ENCODE results near the gene BICD1.

BICD1 gene

GRCh38 chr12:32139064-32139421 is 32.4 kb downstream of the BICD1 start:
- TF ChIP-seq CTCF (IDR thresholded peaks at IDR 0.05; ENCODE audit: low read depth, low read length): no peak
- H3K4me3 ChIP-seq (ENCODE audit: low read depth, low read length): no peak overlapping the region

DNA sequence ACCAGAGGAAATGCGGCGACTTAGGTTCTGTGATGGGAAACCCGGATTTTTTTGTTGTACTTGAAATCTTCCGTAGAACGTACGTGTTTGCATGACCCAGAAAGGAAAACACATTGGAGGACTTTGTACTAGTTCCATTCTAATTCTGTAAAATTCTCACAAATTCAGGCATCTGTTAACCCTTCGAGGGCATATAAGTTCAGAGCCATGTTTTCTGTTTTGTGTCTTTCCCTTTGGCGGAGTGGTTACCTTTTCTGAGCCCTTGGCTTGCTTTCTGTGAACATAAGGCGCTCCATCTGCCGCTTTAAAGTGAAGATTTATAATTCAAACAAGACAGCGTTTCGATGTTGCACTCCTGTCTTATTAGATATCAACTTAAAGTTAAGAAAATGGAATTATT is 34.2 kb downstream of the BICD1 start:
- no peak overlapping the region for H3K4me3 ChIP-seq (ENCODE audit: low read depth, low read length)
- TF ChIP-seq CTCF (IDR thresholded peaks at IDR 0.05; ENCODE audit: low read depth, low read length): no peak

DNA sequence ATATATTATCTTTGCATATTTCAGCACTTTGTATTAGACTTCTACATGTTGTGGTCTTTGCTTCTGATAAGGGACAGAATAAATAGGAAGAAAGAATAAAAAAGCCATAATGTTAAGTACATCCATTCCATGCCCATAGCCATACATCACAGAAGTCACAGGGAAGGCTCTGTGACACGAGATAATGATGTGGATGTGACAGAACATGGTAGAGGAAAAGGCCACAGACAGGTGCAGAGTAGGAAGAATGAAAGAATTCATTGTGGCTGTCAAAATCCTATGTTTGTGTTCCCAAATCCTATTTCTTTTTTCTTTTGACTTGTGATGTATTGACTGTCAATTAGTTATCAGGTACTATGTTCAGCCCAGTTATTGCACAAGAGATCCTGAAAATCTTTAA is 38.4 kb downstream of the BICD1 start:
- TF ChIP-seq CTCF (IDR thresholded peaks at IDR 0.05; ENCODE audit: low read depth, low read length): no peak
- H3K4me3 ChIP-seq (ENCODE audit: low read depth, low read length): no peak overlapping the region

DNA sequence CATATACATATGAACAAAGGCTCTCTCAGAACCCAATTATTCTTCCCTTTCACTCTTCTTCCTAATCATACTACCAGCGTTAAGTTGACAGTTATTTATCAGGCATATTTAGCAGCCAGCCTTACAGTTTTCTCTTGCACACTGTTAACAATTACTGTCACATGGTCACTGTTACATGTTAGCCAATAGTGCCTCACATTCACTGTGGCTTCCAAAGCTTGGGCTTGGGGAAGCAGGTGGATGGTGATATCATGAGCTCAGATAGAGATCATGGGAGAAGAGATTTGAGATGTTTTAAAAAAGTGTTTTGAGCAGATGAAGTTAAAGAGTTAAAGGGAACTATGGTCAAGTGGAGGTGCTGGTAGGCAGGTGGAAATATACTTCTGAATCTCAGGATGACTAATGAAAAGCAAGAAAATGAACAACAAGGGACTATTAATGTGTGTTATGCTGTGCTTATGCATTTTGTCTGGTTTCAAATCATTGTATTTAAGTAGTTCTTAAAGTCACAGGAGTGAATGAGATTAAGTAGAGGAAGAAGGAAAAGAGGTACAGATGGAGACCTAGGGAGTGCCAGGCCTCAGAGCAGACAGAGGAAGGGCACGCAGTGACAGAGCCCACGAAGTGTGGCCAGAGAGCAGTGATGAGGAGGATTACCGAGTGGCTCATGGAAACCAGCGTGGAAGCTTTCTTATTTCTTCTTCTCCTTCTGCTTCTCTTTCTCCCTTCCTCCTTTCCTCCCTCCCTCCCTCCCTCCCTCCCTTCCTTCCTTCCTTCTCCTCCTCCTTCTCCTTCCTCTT is 39.6 kb downstream of the BICD1 start:
- no peak overlapping the region for H3K4me3 ChIP-seq (ENCODE audit: low read depth, low read length)
- no peak for TF ChIP-seq CTCF (IDR thresholded peaks at IDR 0.05; ENCODE audit: low read depth, low read length)

GRCh38 chr12:32148372-32148771 is 41.7 kb downstream of the BICD1 start:
- H3K4me3 ChIP-seq (ENCODE audit: low read depth, low read length): no peak overlapping the region
- no peak for TF ChIP-seq CTCF (IDR thresholded peaks at IDR 0.05; ENCODE audit: low read depth, low read length)

GRCh38 chr12:32149489-32149888 is 42.8 kb downstream of the BICD1 start:
- no peak for TF ChIP-seq CTCF (IDR thresholded peaks at IDR 0.05; ENCODE audit: low read depth, low read length)

DNA sequence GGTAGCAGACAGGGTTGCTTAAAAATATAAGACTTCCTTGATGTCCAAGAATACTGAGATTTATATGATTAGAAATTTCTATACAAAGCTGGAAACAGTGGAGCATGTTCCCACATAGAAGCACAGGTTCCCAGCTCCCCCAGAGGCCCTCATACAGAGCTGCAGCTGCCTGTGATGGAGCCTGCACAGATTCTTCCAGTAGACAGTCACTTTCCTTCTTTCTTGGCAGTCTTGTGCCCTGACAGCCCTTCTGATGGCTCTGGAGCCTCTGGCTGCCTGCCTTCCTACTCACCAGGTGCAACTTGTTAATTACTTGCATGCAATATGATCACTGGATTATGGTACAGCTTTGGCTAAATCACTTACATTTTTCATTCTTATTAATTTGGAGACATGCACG is 44.4 kb downstream of the BICD1 start:
- no peak for TF ChIP-seq CTCF (IDR thresholded peaks at IDR 0.05; ENCODE audit: low read depth, low read length)
- no peak overlapping the region for H3K4me3 ChIP-seq (ENCODE audit: low read depth, low read length)

More at GRCh38 chr12:32149489-32149888, 42.8 kb downstream of the BICD1 start:
- no peak overlapping the region for H3K4me3 ChIP-seq (ENCODE audit: low read depth, low read length)
